ENCODE results near the gene PELI3.
"Not testable (repeated sequence)": the region's sequence is repeated elsewhere in the genome, so short reads cannot be mapped to it uniquely, and the experiment has no call there.

The PELI3 gene

DNA sequence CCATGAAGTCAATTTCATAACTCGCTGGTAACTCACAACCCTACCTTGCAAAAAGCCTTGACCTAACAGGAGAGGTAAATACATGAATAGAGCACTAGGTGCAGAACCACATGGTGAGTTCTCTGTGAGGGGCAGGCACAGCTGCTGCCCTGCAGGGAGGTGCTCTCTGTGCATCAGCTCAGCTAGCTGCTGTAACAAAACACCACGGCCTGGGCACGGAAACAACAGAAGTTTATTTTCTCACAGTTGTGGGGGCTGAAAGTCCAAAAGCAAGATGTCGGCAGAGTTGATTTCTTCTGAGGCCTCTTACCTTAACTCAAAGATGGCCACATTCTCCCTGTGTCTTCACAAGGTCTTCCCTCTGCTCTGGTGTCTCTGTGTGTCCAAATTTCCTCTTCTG, 15.0 kb upstream of the PELI3 start:
- H3K36me3 ChIP-seq (ENCODE audit: control insufficient read depth, insufficient read depth, low read length) = no peaks in the 10 kb centered on the region
- no peaks in the 10 kb centered on the region for H3K27me3 ChIP-seq (ENCODE audit: control insufficient read depth, insufficient read depth, low read length)
- H3K4me3 ChIP-seq (ENCODE audit: low read depth, low read length) = no peak overlapping the region
- no peak overlapping the region for H3K9ac ChIP-seq (ENCODE audit: low read depth, low read length)
- H3K9me3 ChIP-seq (ENCODE audit: control insufficient read depth, insufficient read depth, low read length) = no peaks in the 10 kb centered on the region
- no peaks in the 10 kb centered on the region for H3K4me1 ChIP-seq (ENCODE audit: control insufficient read depth, insufficient read depth, low read length)

DNA sequence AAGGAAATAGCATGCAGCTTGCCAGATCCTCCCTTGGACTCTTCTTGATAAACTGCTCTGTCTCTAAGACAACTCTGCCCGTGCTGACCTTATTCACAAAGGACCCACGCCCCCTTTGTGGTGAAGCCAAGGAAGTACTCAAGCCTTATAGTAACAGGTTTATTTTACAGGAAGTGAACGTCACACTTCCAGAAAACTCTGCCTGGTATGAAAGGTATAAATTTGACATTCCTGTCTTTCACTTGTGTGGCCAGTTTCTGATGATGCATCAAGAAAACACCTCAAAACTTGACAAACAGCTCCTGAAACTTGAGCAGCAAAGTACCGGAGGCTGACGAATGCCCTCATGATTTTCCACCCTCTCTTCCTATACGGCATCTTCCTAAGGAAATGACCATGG, 12.5 kb upstream of the PELI3 start:
- H3K4me1 ChIP-seq (ENCODE audit: control insufficient read depth, insufficient read depth, low read length) = no peaks in the 10 kb centered on the region
- H3K36me3 ChIP-seq (ENCODE audit: control insufficient read depth, insufficient read depth, low read length) = no peaks in the 10 kb centered on the region
- H3K4me3 ChIP-seq (ENCODE audit: low read depth, low read length) = no peak overlapping the region
- no peaks in the 10 kb centered on the region for H3K27me3 ChIP-seq (ENCODE audit: control insufficient read depth, insufficient read depth, low read length)
- H3K9ac ChIP-seq (ENCODE audit: low read depth, low read length) = no peak overlapping the region
- H3K9me3 ChIP-seq (ENCODE audit: control insufficient read depth, insufficient read depth, low read length) = no peaks in the 10 kb centered on the region

DNA sequence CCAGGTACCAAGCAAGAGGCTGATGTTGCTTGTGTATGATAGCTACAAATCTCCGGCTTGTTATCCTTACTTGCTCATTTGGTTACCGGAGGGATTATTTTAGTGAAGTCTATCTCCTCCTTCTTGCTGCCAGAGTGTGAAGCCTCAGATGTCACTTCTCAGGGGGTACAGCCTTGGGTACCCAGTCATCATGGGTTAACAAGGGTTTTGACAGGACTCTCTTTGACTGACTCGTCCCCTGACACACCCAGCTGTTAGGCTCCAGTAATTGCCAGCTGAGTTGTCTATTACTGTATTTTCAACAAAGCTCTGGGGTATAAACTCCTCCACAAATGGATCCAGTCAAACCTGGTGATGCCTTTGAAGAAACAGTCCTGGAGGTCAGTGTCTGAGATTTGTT, 11.9 kb upstream of the PELI3 start:
- Histone ChIP-seq H3K36me3 (ENCODE audit: control insufficient read depth, insufficient read depth, low read length) (no peaks in the 10 kb centered on the region), H3K4me1 (ENCODE audit: control insufficient read depth, insufficient read depth, low read length) (no peaks in the 10 kb centered on the region), H3K9me3 (ENCODE audit: control insufficient read depth, insufficient read depth, low read length) (no peaks in the 10 kb centered on the region), H3K27me3 (ENCODE audit: control insufficient read depth, insufficient read depth, low read length) (no peaks in the 10 kb centered on the region), H3K4me3 (ENCODE audit: low read depth, low read length) (no peak overlapping the region), H3K9ac (ENCODE audit: low read depth, low read length) (no peak overlapping the region)

DNA sequence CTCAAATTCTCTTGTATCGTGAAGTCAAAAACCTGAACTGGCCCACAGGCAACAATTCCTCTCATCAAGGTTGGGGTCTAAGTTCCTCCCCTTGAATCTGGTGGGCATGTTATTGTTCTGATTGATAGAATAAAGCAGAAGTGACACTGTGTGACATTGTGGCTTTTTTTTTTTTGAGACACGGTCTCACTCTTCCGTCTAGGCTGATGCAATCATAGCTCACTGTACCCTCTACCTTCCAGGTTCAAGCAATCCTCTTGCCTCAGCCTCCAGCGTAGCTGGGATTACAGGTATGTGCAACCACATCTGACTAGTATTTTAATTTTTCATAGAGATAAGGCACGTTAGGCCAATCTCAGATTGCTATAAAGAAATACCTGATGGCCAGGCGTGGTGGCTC, 8.9 kb upstream of the PELI3 start:
- Histone ChIP-seq H3K27me3 (ENCODE audit: control insufficient read depth, insufficient read depth, low read length) (no peaks in the 10 kb centered on the region), H3K9ac (ENCODE audit: low read depth, low read length) (no peak overlapping the region), H3K4me1 (ENCODE audit: control insufficient read depth, insufficient read depth, low read length) (no peaks in the 10 kb centered on the region), H3K4me3 (ENCODE audit: low read depth, low read length) (no peak overlapping the region), H3K36me3 (ENCODE audit: control insufficient read depth, insufficient read depth, low read length) (no peaks in the 10 kb centered on the region), H3K9me3 (ENCODE audit: control insufficient read depth, insufficient read depth, low read length) (no peaks in the 10 kb centered on the region)

DNA sequence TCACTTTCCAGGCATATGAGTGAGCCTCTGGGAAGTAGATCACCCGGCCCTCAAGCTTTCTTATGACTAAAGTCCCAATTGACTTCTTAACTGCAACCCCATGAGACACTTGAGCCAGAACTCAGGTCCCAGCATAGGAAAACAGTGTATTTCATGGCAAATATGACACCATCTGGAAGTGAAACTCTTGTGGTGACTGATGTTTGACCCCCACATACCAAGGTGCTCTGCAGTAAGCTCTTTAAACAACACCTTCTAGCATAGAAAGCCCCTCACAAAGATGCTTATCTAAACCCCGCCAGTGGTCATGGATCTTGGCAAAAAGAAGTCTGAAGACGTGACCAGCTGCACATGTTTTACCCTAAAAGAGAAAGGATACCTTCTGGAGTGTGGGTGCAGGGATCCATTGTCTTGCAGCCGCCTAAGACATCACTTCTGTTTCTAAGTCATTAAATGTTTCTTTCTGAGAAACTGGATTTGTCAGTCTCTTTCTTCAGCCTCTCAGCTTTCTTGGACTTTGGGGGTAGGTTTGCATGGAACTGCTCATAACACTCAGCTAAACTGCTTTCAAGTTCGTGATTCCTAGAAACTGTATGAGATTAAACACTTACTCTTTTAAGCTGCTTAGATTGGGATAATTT, 7.4 kb upstream of the PELI3 start:
- Histone ChIP-seq H3K4me3 (ENCODE audit: low read depth, low read length) (no peak overlapping the region), H3K9ac (ENCODE audit: low read depth, low read length) (no peak overlapping the region), H3K36me3 (ENCODE audit: control insufficient read depth, insufficient read depth, low read length) (no peaks in the 10 kb centered on the region), H3K27me3 (ENCODE audit: control insufficient read depth, insufficient read depth, low read length) (no peaks in the 10 kb centered on the region), H3K9me3 (ENCODE audit: control insufficient read depth, insufficient read depth, low read length) (no peaks in the 10 kb centered on the region), H3K4me1 (ENCODE audit: control insufficient read depth, insufficient read depth, low read length) (no peaks in the 10 kb centered on the region)

DNA sequence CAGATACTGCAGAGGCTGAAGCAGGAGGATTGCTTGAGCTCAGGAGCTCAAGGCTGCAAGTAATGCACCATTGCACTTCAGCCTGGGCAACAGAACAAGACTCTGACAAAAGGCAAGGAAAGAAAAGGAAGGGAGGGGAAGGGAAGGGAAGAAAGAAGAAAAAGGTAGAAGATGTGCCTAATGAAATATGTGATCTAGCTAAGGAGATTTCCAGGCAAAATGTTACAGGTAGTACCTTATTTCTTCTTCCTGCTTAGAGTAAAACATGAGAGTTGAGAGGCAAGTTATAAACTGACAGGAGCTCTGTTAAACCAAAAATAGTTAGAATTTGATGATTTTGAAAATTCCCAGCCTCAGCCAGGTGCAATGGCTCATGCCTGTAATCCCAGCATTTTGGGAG, 4.7 kb upstream of the PELI3 start:
- H3K9me3 ChIP-seq (ENCODE audit: control insufficient read depth, insufficient read depth, low read length) = no peaks in the 10 kb centered on the region
- H3K4me1 ChIP-seq (ENCODE audit: control insufficient read depth, insufficient read depth, low read length) = peaks cover 7% of the 10 kb centered on the region
- H3K4me3 ChIP-seq (ENCODE audit: low read depth, low read length) = no peak overlapping the region
- H3K36me3 ChIP-seq (ENCODE audit: control insufficient read depth, insufficient read depth, low read length) = no peaks in the 10 kb centered on the region
- H3K27me3 ChIP-seq (ENCODE audit: control insufficient read depth, insufficient read depth, low read length) = no peaks in the 10 kb centered on the region
- H3K9ac ChIP-seq (ENCODE audit: low read depth, low read length) = no peak overlapping the region

DNA sequence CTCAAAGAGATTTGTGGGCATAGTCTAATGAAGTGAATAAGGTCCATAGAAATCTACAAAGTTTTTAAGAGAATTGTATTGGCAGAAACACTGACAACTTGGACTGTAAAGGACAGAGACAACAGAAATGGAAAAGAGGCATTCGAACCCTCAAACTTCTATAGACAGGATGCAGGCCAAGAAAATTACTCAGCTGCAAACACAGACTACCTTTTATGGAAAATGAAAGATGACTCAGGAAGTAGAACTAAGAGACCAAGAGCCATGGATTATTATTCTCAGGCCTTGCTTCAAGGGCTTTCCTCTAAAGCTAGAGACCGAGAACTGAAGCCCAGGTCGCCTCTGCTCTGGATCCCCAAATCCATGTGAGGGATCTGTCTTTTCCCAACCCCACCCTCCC, 3.8 kb upstream of the PELI3 start:
- no peaks in the 10 kb centered on the region for H3K9me3 ChIP-seq (ENCODE audit: control insufficient read depth, insufficient read depth, low read length)
- H3K36me3 ChIP-seq (ENCODE audit: control insufficient read depth, insufficient read depth, low read length) = no peaks in the 10 kb centered on the region
- no peak overlapping the region for H3K9ac ChIP-seq (ENCODE audit: low read depth, low read length)
- H3K4me3 ChIP-seq (ENCODE audit: low read depth, low read length) = no peak overlapping the region
- peaks cover 10% of the 10 kb centered on the region for H3K4me1 ChIP-seq (ENCODE audit: control insufficient read depth, insufficient read depth, low read length)
- H3K27me3 ChIP-seq (ENCODE audit: control insufficient read depth, insufficient read depth, low read length) = no peaks in the 10 kb centered on the region

DNA sequence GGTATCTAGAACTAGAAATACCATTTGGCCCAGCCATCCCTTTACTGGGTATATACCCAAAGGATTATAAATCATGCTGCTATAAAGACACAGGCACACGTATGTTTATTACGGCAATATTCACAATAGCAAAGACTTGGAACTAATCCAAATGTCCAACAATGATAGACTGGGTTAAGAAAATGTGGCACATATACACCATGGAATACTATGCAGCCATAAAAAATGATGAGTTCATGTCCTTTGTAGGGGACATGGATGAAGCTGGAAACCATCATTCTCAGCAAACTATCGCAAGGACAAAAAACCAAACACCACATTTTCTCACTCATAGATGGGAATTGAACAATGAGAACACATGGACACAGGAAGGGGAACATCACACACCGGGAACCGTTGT, 2.6 kb upstream of the PELI3 start:
- not testable (repeated sequence) for H3K9me3 ChIP-seq (ENCODE audit: control insufficient read depth, insufficient read depth, low read length); H3K4me1 ChIP-seq (ENCODE audit: control insufficient read depth, insufficient read depth, low read length)

DNA sequence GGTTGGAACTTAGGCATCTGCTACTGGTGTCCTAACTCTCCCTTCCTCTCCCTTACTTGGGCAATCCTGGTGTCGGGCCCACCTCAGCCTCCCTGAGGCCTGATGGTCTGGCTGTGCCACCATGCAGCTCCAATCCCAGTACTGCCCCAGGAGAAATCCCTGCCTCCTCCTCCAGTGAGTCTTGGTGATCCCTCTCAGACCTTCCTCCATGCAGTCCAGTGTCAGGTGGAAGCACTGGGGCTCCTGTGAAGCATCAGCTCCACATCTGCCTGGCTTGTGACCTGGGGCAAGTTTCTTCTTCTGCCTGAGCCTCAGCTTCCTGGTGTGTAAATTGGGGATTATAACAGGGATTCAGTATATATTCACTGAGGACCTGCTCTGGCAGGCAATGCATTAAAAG, 1.8 kb upstream of the PELI3 start:
- peak overlapping the region; percentile 30 for H3K4me3 ChIP-seq (ENCODE audit: low read depth, low read length)
- peaks cover under 1% of the 10 kb centered on the region for H3K36me3 ChIP-seq (ENCODE audit: control insufficient read depth, insufficient read depth, low read length)
- no peak overlapping the region for H3K9ac ChIP-seq (ENCODE audit: low read depth, low read length)
- H3K9me3 ChIP-seq (ENCODE audit: control insufficient read depth, insufficient read depth, low read length) = no peaks in the 10 kb centered on the region
- no peaks in the 10 kb centered on the region for H3K27me3 ChIP-seq (ENCODE audit: control insufficient read depth, insufficient read depth, low read length)
- peaks cover 10% of the 10 kb centered on the region for H3K4me1 ChIP-seq (ENCODE audit: control insufficient read depth, insufficient read depth, low read length)

More for the DNA sequence above, 2.6 kb upstream of the PELI3 start:
- not testable (repeated sequence) for H3K27me3 ChIP-seq (ENCODE audit: control insufficient read depth, insufficient read depth, low read length); H3K4me3 ChIP-seq (ENCODE audit: low read depth, low read length); H3K36me3 ChIP-seq (ENCODE audit: control insufficient read depth, insufficient read depth, low read length); H3K9ac ChIP-seq (ENCODE audit: low read depth, low read length)

DNA sequence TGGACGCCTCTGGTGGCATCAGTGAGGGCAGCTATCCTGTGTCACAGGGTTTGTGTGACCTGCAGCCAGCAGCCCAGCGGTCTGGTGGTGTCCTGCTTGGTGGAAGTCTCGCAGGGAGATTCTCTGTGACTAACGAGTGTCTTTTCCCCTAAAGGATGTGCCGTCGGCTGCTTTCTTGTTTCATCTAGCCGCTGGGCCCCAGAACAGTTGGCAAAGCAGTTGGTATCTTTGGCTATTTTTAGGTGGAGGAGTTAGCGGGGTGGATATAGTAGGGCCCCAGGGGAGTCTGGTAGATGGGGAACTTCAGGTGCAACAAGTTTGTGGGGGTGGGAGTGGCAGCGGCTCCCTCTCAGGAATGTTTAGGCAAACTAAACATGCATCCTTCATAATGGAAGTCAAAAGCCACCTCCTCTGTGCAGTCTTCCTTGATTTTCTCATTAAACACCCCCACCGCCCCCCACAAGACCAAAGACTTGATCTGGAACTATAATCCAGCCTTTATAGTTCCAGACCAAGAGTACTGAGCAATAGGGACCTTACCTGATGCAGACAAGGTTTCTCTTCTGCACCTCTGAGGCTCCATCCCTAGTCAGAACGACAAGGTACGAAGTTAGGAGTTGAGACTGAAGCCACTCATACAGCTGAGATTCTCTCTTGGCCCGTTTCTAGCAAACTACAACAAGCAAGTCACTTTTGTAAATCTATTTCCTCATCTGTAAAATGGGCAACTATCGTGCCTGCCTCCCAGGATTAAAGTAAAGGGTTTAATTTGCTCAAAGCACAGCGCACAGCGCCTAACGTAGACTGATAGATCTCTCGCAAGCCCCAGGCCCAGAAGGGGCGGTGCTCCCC, 1.1 kb upstream of the PELI3 start:
- Histone ChIP-seq H3K27me3 (ENCODE audit: control insufficient read depth, insufficient read depth, low read length) (no peaks in the 10 kb centered on the region), H3K4me1 (ENCODE audit: control insufficient read depth, insufficient read depth, low read length) (peaks cover 10% of the 10 kb centered on the region), H3K9me3 (ENCODE audit: control insufficient read depth, insufficient read depth, low read length) (no peaks in the 10 kb centered on the region), H3K4me3 (ENCODE audit: low read depth, low read length) (peak overlapping the region; percentile 66), H3K36me3 (ENCODE audit: control insufficient read depth, insufficient read depth, low read length) (peaks cover 4% of the 10 kb centered on the region), H3K9ac (ENCODE audit: low read depth, low read length) (no peak overlapping the region)

DNA sequence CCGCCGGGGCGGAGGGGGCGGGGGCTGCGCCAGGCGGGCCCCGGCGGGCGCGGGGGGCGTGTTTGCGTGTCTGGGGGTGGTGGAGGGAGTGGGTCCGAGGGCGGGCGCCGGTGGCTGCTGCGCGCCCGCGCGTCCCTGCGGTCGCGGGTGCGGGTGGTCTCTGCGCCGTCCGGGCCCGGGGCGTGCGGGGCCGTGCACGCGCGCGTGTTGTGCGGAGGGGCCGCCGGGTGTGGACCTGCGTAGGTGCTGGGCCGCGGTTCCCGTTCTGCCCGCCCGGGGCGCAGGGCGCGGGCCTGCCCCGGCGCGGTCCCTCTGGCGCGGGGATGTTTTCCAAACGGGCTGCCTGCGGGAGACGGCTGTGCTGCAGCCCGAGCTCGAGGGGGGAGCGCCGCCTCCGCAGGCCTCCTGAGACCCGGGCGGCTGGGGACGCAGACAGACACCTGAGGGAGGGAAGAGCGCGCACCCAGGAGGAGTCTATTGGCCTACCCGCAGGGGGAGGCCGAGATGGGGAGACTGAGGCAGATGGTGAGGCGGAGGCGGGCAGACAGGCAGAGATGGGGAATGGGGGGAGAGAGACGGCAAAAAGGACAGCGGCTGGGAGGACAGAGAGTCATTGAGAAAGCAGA, 442 bp downstream of the PELI3 start:
- Histone ChIP-seq H3K4me1 (ENCODE audit: control insufficient read depth, insufficient read depth, low read length) (peaks cover 10% of the 10 kb centered on the region), H3K27me3 (ENCODE audit: control insufficient read depth, insufficient read depth, low read length) (no peaks in the 10 kb centered on the region), H3K36me3 (ENCODE audit: control insufficient read depth, insufficient read depth, low read length) (peaks cover 4% of the 10 kb centered on the region), H3K9me3 (ENCODE audit: control insufficient read depth, insufficient read depth, low read length) (no peaks in the 10 kb centered on the region), H3K9ac (ENCODE audit: low read depth, low read length) (no peak overlapping the region), H3K4me3 (ENCODE audit: low read depth, low read length) (peak overlapping the region; percentile 40)

DNA sequence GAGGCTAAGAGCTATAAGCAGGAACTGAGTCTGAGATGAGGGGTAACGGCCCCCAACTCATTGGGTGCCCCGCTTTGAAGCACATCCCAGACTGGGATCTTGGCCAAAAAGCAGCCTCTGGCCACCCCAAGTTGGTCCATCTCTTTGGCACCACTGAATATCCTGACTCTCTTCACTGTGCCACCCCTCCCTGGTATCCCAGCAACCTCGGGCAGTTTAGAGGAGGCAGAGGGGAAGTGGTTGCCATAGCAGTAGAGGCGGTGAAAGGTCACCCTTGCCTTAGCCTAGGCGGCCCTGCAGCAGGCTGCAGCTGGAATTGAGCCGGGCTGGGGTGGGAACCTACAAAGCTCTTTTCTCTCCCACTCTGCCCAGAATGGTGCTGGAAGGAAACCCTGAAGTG, 1.1 kb downstream of the PELI3 start:
- Histone ChIP-seq H3K9ac (ENCODE audit: low read depth, low read length) (no peak overlapping the region), H3K9me3 (ENCODE audit: control insufficient read depth, insufficient read depth, low read length) (no peaks in the 10 kb centered on the region), H3K4me3 (ENCODE audit: low read depth, low read length) (peak overlapping the region; percentile 40), H3K36me3 (ENCODE audit: control insufficient read depth, insufficient read depth, low read length) (peaks cover 4% of the 10 kb centered on the region), H3K27me3 (ENCODE audit: control insufficient read depth, insufficient read depth, low read length) (no peaks in the 10 kb centered on the region), H3K4me1 (ENCODE audit: control insufficient read depth, insufficient read depth, low read length) (peaks cover 10% of the 10 kb centered on the region)
